T follicular helper cell (primary cell): ENCODE data around the gene EFHB.
"Not testable (repeated sequence)": the region's sequence is repeated elsewhere in the genome, so short reads cannot be mapped to it uniquely, and the experiment has no call there.

Experiments
- DNase-seq: peaks from one replicate; pipeline ENCODE4 v3.0.0-alpha.2; 2020; ENCODE audit warnings: low read depth
- total RNA-seq, 2 experiments: gene quantifications; one replicate each; lab custom pipeline; 2026; lab: John Stamatoyannopoulos, UW

EFHB gene, protein sequence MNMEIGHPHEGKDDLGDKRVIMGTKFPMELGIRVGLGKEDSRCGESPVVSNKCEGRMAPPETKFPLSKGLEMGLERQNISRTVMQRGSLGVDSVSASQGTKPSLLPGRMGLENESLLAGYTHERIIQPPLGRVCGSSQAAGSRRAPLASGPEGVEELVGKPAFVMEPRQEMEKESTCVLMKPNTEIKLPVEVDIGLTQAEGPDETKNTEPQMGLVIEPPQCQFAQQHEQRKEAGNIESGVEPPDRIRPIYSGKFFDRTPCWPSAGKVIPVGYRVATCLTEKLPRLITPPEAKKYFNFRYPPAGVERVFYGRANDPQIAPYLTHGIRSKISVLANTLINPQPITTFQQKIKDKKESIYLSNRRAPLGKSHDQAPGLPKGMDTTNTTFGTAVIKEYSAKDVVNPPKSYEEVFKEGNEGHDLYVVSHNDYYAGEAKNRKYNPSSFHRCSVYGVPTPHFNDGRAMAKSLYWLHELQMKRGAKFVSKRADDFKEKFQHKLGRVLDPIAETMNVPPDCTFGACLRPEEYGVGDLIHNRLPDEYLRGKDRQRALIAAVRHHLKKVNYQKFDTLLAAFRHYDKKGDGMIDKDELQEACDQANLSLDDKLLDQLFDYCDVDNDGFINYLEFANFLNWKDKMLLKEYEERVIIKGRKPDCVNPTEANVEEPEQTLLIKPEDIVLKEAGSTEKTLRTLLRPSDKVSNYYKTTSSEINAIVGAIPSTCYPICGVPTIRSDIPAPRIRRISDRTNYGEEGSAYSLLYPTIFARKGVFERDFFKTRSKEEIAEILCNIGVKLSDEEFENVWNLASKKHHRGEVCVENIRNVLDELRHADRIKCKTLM
- 0.12 to 0.13 reads per million in 2 experiments for total RNA-seq

DNA sequence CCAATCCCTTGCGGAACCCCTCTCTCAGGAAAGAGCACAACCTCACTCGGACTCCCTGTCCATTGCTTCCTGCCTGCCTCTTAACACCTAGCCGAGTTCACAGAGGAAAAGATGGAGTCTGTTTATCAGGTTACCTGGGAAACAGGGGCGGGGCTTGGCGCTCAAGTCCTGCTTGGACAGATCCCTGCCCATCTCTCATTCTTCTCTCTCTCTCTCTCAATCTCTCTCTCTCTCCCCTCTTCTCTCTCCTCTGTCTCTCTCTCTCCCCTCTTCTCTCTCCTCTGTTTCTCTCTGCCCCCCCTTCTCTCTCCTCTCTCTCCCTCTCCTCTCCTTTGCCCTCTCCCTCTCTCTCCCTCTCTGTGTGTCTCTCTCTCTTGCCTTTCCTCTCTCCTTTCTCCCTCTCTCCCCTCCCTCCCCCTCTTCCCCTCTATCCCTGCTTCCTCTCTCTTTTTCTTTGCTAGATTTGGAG is at the start of gene EFHB:
Gene EFHB, minus strand, starts transcription at position 120 of the 469 bp plus-strand sequence. CDS start 199 bp downstream, outside the sequence.
- no peak for DNase-seq

DNA sequence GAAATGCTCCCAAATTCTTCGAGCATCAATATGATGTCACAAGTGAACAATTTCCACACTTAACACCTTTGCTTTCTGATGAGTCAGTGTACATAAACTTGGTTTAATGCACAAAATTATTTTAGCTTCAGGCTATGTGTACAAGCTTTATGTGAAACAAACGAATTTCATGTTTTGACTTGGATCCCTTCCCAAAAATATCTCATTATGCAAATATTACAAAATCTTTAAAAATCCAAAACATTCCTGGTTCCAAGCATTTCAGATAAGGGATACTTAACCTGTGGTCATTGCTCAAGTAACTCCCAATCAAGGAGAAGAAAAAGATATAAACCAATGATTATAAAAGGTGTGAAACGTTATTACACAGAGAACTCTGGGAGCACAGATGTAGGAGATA is 38.0 kb upstream of the EFHB start:
- no peak for DNase-seq

DNA sequence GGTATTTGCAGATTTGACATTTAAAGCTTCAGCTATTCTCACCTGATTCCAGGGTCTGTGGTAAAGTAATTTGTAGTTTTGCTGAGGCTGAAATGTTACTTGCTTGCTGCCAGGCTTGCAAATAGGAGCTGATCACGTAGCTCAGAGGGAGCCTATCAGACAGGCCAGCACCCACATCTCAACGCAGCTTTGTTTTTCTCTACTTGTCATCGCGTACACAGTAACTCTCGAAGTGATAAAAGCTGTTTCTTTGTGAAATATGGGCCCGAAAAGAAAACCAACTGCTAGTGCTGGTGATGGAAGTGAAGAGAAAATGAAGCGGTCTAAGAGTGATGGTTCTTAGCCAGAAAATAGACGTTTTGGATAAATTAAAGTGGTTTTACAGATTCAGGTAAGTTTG is 36.3 kb upstream of the EFHB start:
- no peak for DNase-seq

DNA sequence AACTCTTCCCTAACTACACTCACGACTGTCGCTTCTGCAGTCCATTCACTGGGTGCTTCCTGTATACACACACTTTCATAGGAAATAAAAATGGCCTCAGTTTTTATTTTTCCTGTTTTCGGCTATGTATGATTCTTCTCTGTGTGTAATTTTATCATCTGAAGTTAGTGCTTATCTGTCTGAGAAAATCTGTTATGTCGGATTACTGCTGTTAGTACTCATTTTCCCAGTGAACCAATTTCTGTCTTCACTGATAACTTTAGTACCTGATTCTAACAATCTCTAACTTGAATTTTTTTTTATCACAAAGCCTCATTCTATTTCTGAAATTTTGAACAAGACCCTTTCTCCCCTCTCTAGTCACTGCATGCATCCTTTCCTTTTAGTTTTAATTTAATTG is 33.8 kb upstream of the EFHB start:
- no peak for DNase-seq

DNA sequence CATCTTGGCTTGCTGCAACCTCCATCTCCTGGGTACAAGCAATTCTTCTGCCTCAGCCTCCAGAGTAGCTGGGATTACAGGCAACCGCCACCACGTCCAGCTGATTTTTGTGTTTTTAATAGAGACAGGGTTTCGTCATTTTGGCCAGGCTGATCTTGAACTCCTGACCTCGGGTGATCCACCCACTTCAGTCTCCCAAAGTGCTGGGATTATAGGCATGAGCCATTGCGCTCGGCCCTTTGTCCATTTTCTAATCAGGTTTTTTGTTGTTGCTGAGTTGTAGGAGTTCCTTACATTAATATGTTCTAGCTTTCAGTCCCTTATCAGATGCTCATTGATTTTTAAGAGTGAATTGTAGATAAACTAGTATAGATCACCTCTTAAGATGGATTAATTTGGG is 33.2 kb upstream of the EFHB start:
- no peak for DNase-seq

DNA sequence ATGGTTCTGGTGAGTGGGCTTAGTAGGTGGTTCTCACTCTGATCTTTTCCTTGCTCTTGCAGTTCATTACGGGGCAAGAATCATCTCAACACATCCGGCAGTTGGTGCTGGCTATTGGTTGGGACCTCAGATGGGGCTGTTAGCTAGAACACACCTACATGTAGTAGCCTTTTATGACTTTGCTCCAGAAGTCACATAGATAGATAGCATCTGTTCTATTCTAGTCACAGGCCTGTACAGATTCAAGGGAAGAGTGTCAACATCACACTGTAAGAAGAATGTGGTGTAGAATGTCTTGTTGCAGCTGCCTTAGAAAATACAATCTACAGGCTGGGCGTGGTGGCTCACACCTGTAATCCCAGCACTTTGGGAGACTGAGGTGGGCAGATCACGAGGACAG is 27.9 kb upstream of the EFHB start:
- no peak for DNase-seq

DNA sequence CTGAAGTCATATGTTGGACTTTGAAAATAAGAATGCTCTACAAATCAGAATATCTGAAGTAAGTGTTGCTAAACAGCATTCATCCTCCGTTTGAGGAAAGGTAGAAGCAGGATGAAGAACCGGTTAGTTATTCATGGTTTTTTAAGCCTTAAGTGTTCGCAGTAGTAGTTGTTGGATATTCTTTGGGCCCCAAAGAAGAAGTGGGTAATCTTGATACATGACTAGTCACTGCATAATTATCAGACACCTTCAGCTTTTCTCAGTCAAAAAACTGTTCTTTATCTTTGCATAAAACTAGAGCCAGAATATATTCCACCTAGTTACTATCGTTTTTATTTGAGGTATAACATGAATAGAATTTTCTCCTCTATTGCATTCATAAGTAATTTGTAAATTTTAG is 26.7 kb upstream of the EFHB start:
- DNase-seq: no peak

DNA sequence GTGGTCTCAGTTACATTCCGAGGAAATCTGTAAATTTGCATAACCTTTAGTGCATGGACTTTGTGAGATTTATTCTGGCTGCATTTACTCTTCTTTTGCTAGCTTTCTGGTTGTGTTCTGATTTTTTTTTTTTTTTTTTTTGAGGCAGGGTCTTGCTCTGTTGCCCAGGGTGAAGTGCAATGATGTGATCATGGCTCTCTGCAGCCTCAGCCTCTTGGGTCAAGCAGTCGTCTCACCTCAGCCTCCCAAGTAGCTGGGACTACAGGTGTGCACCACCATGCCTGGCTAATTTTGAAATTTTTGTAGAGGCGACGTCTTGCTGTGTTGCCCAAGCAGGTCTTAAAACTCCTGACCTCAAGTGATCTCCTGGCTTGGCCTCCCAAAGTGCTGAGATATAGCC is 25.5 kb upstream of the EFHB start:
- DNase-seq: no peak

DNA sequence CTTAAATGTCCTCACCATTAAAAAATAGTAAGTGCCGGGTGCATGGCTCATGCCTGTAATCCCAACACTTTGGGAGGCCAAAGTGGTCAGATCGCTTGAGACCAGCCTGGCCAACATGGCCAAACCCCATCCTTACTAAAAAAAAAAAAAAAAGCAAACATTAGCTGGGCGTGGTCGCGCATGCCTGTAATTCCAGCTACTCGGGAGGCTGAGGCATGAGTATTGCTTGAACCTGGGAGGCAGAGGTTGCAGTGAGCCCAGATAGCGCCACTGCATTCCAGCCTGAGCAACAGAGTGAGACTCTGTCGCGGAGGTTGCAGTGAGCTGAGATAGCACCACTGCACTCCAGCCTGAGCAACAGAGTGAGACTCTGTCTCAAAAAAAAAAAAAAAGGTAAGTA is 23.3 kb upstream of the EFHB start:
- DNase-seq: not testable (repeated sequence)

DNA sequence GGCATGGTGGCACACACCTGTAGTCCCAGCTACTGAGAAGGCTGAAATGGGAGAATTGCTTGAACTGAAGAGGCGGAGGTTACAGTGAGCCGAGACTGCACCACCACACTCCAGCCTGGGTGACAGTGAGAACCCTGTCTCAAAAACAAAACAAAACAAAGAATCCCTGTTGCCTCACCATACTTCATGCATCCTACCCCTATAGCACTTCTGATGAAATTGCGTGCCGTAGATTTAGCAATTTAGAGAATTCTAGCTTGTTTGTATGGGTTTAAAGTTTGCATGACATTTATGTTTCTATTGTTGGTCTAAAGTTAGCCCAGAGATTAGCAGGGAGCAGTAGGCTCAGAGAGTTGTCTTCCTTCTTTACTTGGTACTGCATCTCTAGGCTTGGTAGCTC is 20.7 kb upstream of the EFHB start:
- DNase-seq: no peak

DNA sequence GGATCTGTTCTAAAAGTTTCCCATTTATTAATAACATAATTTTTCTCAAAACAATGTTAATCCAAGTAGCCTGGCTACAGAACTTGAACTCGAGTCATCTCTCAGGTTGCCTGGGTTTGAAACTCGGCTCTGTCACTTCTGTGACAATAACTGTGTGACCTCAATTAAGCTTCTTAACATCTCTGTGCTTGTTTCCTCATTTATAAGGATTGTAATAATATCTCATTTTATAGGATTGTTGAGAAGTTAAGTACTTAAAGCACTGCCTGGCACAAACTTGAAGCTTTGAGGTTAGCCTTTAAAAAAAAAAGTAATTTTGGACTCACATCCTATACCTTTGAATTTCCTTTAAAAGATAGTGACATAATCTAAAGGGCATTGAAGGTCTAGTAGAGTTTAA is 16.3 kb upstream of the EFHB start:
- DNase-seq: no peak

DNA sequence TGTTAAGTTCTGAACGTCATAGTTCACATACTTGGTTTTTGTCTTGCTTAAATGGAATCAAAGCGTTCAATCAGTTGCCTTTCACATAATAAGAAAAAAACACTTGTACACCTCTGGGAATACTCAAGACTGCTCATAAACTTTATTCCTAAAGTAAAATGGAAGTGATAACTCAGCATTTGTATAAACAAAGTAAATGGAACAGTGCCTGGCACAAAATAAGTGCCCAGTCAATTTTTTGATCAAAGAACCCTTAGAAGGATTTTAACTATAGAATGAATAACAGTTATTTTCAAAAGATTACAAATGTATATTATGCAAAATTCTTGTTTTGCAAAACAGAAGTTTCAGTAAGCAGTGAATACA is 14.2 kb upstream of the EFHB start:
- DNase-seq: no peak

DNA sequence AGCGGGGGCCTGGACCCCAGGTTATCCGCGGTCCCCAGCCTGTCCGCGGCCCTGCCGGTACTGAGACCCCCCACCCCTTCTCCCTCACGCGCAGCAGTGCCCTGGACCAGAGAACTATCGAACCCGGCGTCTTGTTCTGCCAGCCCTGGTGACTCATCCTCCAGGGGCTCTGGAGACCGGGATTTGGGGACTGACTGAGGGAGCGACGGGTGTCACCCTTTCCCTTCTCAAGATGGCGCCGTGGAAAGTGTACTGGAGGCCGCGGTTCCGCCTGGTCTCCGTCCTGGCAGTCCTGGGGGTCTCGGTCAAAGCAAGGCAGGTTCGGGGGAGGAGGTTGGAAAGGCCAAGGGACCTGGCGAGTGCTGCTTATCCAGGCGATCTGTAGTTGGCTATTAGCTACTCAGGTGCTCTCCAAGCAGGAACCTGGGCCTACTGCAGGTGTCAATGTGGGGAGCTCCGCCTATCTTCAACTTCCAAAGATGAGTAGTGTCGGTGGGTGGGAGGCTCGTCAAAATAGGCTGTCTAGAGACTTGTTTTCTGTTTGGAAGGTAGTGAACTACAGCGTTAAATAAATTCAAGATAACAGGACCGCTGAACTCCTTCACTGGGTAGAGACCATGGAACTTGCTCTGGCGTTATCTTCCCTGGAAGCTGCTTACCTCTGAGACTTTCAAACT is 13.7 kb upstream of the EFHB start:
- DNase-seq: peak; percentile 44

DNA sequence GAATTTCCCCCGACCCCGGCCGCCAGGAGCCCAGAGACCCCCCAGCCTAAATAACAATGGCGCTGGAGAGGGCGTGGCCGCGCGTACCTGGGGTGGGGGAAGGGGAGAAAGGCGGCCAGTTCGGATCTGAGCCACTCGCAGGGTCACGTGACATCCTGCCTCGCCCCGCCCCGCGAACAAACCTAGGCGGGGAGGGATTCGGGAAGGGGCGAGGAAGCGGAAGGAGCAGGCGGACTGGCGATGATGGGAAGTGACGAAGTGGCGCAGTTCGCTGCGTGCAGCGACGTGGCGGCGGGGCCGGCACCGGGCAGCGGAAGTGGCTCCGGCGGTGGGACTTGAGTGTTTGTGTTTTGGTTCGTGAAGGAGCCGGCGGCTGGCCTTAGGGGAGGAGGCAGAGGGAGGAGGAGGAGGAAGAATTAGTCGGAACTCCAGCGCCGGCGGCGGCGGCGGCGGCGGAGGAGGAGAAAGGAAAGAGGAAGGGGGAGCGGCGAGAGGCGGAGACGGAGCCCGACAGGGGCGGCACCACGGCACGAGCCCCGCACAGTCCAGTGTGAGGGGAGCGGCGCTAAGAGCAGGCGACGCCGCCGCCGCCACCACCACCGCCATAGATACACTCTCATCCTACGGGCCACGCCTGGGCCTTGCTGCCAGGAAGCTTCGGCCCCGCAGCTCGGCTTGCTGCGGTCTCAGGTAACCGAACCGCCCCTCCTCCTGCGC is 13.0 kb upstream of the EFHB start, which contains the start of gene RAB5A:
Gene RAB5A, plus strand, starts transcription at position 266 of the 717 bp plus-strand sequence. CDS start 3,802 bp downstream, outside the sequence.
- peak; percentile 93 for DNase-seq

DNA sequence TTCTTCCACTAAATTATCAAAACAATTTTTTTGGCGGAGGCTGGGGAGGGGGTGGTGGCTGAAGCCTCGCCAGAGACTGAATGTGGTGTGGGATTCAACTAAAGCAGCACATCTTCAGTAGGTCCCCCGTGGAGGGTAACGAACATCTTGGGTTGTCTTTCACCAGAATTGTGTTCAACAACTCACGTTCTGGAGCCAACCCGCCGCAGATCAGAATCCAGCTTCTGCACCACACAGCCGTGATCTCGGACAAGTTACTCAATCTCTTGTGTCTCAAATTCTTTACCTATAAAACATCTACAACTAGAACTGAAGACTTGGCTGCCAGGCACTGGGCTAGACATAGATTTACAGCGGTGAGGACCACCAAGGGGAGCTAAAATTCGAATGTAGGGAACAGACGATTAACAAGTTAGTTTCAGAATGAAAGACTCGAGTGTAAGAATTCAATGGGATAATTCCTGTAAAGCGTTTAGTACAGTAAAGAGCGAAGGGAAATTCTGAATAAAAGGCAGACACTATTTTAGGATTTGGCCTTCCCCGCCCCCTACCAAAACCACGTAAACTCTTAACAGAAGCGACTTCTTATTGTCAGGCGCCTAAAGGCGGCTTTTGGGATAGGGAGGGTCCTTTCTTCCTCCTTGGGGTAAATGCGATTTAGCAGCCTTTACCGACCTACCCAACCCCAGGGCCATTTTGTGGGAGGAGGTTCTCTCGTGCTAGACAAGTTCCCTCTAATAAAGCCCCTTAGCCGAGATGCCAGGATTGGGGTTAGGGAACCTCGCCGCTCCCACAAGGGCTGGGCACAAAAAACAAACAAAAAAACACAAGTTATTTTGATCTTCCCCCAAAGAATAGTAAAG is 12.2 kb upstream of the EFHB start:
- DNase-seq: no peak

DNA sequence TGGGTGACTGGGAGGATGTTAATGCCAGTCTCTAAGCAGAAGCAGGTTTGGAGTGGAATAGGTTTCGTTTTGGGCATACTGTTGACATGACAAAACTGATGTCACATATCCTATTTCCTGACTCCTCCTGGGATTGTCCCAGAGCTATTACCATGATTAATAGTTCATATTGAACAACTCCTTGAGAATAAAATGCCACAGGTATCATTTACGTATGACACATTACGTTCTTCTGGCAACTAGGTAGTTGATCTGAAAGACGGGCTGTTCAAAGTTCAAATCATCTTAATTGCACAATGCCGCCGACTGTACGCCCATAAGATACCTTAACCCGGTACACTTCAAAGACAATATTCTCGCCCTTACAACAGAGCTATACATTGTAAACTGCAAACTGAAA is 11.5 kb upstream of the EFHB start:
- DNase-seq: no peak

DNA sequence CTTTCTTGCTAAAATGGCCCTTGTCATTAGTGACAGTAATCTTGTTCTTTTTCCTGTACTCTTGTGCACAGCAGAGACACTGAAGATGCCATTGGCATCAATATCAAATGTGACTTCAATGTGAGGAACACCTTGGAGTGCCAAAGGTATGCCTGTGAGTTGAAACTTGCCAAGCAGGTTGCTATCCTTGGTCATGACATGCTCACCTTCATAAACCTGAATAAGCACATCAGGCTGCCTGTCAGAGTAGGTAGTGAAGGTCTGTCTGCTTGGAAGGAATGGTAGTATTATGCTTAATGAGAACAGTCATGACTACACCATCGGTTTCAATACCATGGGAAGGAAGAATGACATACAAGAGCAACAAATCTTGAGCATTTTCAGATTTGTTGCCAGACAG is 6.6 kb upstream of the EFHB start:
- DNase-seq: no peak

DNA sequence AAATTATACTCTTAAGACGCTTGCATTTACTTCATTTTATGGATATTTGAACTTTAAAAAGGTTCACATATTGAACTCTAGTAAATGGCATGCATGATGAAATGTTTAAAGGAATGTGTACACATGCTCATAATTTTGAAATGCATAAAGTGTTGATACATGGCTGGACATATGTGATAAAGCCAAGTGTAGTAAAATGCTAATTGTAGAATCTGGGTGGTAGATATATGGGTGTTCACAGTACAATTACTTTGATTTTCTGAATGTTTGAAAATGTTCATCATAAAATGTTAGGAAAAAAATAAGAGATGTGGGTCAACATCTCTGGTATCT is 4.2 kb upstream of the EFHB start:
- DNase-seq: no peak

DNA sequence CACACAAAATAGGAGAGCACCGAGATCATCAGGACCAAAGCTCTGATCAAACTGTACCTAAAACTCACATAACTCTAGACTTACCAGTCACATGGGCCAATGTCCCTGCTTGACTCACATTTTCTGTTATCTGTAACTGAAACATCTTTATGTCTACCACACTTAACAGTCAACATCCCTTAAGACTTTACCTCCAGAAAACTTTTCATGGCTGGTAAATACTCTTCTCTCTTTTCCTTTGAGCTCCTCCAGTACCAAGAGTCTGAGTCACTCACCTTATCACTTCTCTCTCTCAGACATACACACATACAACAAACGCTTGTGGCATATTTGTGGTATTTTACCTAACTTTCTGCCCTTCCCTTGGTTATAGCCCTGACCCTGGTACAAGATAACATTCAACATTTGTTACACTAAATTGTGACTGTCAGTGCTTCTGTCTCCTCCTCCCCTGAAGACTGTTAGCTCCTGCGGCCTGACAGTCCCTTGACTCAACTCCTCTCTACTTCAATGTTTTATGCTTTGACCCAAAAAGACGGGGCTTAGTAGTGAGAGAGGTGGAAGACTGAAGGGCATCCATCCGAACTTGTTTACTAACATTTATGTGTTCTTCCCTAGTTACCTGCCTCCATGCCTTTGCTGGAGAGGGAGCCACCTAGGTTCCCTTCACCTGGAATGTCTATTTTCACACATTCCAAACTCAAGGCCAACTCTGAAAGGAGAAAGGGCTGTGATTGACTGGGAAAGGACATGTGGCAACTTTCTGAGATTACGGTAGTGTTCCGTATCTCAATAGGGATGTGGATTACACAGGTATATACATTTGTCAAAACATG is 3.7 kb upstream of the EFHB start:
- no peak for DNase-seq

DNA sequence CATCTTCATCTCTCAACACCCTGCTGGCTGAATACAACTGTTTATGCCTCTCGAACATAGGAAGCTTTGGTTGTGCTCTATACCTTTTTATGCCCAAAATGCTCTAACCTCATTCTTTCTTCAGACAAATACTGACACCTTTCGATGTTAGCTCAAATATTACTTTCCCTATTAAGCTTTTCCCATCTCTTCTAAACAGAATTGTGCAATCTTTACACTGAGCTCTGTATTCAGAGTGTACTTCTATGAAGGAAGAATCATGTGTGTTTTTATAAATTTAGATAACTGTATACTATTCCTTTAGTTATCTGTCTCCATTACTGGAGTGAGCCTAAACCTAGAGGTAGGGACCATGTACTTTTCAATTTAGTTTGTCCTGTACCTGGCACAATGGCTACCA is 1.6 kb downstream of the EFHB start:
- DNase-seq: no peak
